ENCODE results near the gene ZNF260. TPM values are rescaled to one million over a fixed set of nuclear protein-coding genes. Genes with fewer than 3 reads are reported as not detected.

Gene ZNF260
- polyA plus RNA-seq, 2 of the 4 experiments (the other 2 are of a cell fraction) = 22.8 to 25.6 TPM

DNA sequence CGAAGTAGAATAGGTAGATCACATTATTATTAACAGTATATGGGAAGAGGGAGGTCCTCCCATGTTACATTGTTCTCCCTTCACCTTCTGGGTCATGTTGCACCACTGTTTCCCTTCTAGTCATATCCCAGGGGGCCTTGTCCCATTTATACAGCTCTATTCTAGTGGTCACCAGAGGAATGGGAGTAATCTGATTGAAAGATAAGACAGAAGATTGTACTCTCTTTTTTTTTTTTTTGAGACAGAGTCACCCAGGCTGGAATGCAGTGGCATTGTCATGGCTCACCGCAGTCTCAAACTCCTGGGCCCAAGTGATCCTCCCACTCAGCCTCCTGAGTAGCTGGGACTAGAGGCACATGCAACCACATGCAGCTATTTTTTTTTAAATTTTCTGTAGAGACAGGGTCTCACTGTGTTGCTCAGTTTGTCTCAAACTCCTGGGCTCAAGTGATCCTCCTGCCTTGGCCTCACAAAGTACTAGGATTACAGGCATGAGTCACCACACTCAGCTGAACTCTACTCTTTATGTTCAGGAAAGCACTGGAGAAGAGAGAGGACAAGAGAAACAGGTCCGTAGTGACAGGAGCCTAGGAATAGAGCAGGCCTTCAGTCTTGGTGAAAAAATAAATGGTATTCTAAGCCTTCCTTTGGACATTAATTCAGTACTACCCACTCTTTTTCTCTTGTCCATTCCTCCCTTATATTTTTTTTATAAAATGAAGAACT lies 49.4 kb upstream of the ZNF260 start:
- 88% methylated on average over 3 of the region's 3 CpGs for WGBS (ENCODE audit: missing lambda C conversion rate)
- ChIA-PET CTCF (interaction anchor here (0.6 to 1.2 kb wide), 4 partner anchors 10 to 94 kb away, joined by 3 read pairs; no protein-coding TSS in a partner anchor), POLR2A (interaction anchor here (0.7 kb wide), 1 partner anchor 199 kb away, joined by 5 read pairs; no protein-coding TSS in a partner anchor)
- no peak overlapping the region for H3K27ac ChIP-seq
- ATAC-seq (no peak), DNase-seq (ENCODE audit: low read depth in 1 of 2, low spot score in 1 of 2) (no peak), FAIRE-seq (no peak)
- no peak overlapping the region for H3K4me2 ChIP-seq
- H3K4me3 ChIP-seq = no peak overlapping the region
- TF ChIP-seq ESRRA (IDR thresholded peaks at IDR 0.05; ENCODE audit: borderline replicate concordance, low read length) = no peak
- no peak for TF ChIP-seq NFE2L2 (conservative IDR thresholded peaks at IDR 0.05; ENCODE audit: low read length)
- no peak for TF ChIP-seq SREBF2 (IDR thresholded peaks at IDR 0.05)
- no peak for TF ChIP-seq CHD4 (IDR thresholded peaks at IDR 0.05; ENCODE audit: borderline replicate concordance)
- TF ChIP-seq JUNB (IDR thresholded peaks at IDR 0.05) = no peak
- no peak for TF ChIP-seq ZNF302 (CRISPR knock-in tag; IDR thresholded peaks at IDR 0.05)
- no peak for TF ChIP-seq PBX3 (IDR thresholded peaks at IDR 0.05)
- TF ChIP-seq FOXS1 (CRISPR knock-in tag; IDR thresholded peaks at IDR 0.05) = no peak
- TF ChIP-seq, protein P1, sequence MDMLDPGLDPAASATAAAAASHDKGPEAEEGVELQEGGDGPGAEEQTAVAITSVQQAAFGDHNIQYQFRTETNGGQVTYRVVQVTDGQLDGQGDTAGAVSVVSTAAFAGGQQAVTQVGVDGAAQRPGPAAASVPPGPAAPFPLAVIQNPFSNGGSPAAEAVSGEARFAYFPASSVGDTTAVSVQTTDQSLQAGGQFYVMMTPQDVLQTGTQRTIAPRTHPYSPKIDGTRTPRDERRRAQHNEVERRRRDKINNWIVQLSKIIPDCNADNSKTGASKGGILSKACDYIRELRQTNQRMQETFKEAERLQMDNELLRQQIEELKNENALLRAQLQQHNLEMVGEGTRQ (IDR thresholded peaks at IDR 0.05) = no peak
- no peak for TF ChIP-seq HEYL (CRISPR knock-in tag; IDR thresholded peaks at IDR 0.05)
- TF ChIP-seq MAZ (IDR thresholded peaks at IDR 0.05; ENCODE audit: borderline replicate concordance, low read depth, low read length) = no peak
- no peak for TF ChIP-seq RCOR1 (IDR thresholded peaks at IDR 0.05; ENCODE audit: low read depth, low read length)
- no peak for TF ChIP-seq MAFK (IDR thresholded peaks at IDR 0.05; ENCODE audit: partially characterized antibody)
- TF ChIP-seq EP300 (IDR thresholded peaks at IDR 0.05) = no peak
- TF ChIP-seq, protein P2, sequence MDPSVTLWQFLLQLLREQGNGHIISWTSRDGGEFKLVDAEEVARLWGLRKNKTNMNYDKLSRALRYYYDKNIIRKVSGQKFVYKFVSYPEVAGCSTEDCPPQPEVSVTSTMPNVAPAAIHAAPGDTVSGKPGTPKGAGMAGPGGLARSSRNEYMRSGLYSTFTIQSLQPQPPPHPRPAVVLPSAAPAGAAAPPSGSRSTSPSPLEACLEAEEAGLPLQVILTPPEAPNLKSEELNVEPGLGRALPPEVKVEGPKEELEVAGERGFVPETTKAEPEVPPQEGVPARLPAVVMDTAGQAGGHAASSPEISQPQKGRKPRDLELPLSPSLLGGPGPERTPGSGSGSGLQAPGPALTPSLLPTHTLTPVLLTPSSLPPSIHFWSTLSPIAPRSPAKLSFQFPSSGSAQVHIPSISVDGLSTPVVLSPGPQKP (IDR thresholded peaks at IDR 0.05; ENCODE audit: low read depth, low read length) = no peak
- no peak for TF ChIP-seq BHLHE40 (IDR thresholded peaks at IDR 0.05; ENCODE audit: low read depth, low read length)
- H3K9me3 ChIP-seq = peaks cover 96% of the 10 kb centered on the region
- no peaks in the 10 kb centered on the region for H3K4me1 ChIP-seq

GRCh38 chr19:36574741-36575140 lies 46.7 kb upstream of the ZNF260 start:
- TF ChIP-seq PBX3 (IDR thresholded peaks at IDR 0.05) = no peak
- TF ChIP-seq NFE2L2 (conservative IDR thresholded peaks at IDR 0.05; ENCODE audit: low read length) = no peak
- no peak for TF ChIP-seq FOXS1 (CRISPR knock-in tag; IDR thresholded peaks at IDR 0.05)
- no peak for TF ChIP-seq GATA3 (IDR thresholded peaks at IDR 0.05; ENCODE audit: borderline replicate concordance)
- no peak for TF ChIP-seq RNF2 (IDR thresholded peaks at IDR 0.05; ENCODE audit: borderline replicate concordance, low read depth)
- Histone ChIP-seq H3K4me3 (no peak overlapping the region), H3K27ac (no peak overlapping the region), H3K9me3 (peaks cover 95% of the 10 kb centered on the region), H3K4me2 (no peak overlapping the region), H3K4me1 (no peaks in the 10 kb centered on the region)
- 84% methylated on average over 2 of the region's 2 CpGs for WGBS (ENCODE audit: missing lambda C conversion rate)
- ChIA-PET POLR2A (no interaction called here), CTCF (interaction anchor here (0.6 kb wide), 1 partner anchor 238 kb away, joined by 3 read pairs; no protein-coding TSS in a partner anchor)
- DNase-seq (ENCODE audit: low read depth in 1 of 2, low spot score in 1 of 2) (no peak), ATAC-seq (no peak), FAIRE-seq (peak; percentile 84)

All from A549 (cell line).